ENCODE results near the gene STX17.

DNA sequence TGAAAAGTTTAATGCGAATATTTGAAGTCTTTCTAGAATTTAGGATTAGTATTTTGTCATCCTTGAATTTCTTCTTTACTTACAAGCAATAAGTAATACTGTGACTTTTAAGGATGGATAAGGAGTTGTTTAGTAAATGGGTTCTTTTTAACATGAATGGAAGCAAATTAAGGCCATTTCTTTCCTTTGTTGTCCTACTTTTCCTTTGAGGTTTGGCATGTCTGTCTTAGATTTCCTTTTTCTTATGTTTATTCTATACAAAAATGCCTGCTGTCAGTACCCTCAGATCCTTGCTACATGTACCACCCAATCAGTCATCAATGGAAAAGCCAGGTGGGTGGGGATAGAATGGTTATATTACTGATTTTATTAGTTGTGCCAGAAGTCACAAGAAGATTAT is 10.2 kb downstream of the STX17 start:
- TF ChIP-seq EZH2 (IDR thresholded peaks at IDR 0.05; ENCODE audit: insufficient read depth, poor library complexity, severe bottlenecking) (no peak), EZH2phosphoT487 (IDR thresholded peaks at IDR 0.05; ENCODE audit: insufficient read depth, low read depth) (no peak)
